HepG2 (cell line): Measurements from ENCODE around the gene SLC5A10. TPM values are rescaled to one million over a fixed set of nuclear protein-coding genes. Genes with fewer than 3 reads are reported as not detected.

Experiments used
- CEBPB ChIP-seq: IDR thresholded peaks from 2 replicates; pipeline ENCODE4 v1.6.1; 2011; ENCODE audit warnings: low read depth, low read length, improper control_type of control experiment, borderline replicate concordance
- ELF1 ChIP-seq: sonication (generic); formaldehyde crosslinking; IDR thresholded peaks from 2 replicates; pipeline ENCODE4 v1.4.0; 2020; ENCODE audit warnings: missing genetic modification reagents
- GFI1 ChIP-seq: sonication (generic); formaldehyde crosslinking; IDR thresholded peaks from 2 replicates; pipeline ENCODE4 v1.5.0; 2020; ENCODE audit warnings: missing genetic modification reagents, mild to moderate bottlenecking, borderline replicate concordance
- GTF2F1 ChIP-seq: fragments of 150-350 bp; IDR thresholded peaks from 2 replicates; pipeline ENCODE4 v1.6.1; 2014; ENCODE audit warnings: low read length
- HDAC1 ChIP-seq: sonication (generic); formaldehyde crosslinking; IDR thresholded peaks from 2 replicates; pipeline ENCODE4 v1.5.1; 2020; ENCODE audit warnings: mild to moderate bottlenecking, missing genetic modification reagents
- JDP2 ChIP-seq: sonication (generic); formaldehyde crosslinking; IDR thresholded peaks from 2 replicates; pipeline ENCODE4 v1.8.1; 2022; ENCODE audit warnings: missing genetic modification reagents, borderline replicate concordance
- MATR3 ChIP-seq: sonication (generic); formaldehyde crosslinking; IDR thresholded peaks from 2 replicates; pipeline ENCODE4 v1.4.0; 2020; ENCODE audit warnings: missing genetic modification reagents
- RCOR2 ChIP-seq: IDR thresholded peaks from 2 replicates; pipeline ENCODE4 v1.6.1; 2016; ENCODE audit warnings: missing biosample characterization, missing genetic modification reagents
- SATB2 ChIP-seq: sonication (generic); formaldehyde crosslinking; IDR thresholded peaks from 2 replicates; pipeline ENCODE4 v1.5.0; 2020; ENCODE audit warnings: missing genetic modification reagents
- SETDB1 ChIP-seq: sonication (generic); formaldehyde crosslinking; IDR thresholded peaks from 2 replicates; pipeline ENCODE4 v1.5.1; 2020; ENCODE audit warnings: missing genetic modification reagents, mild to moderate bottlenecking, borderline replicate concordance
- SMAD3 ChIP-seq: sonication (generic); formaldehyde crosslinking; IDR thresholded peaks from 2 replicates; pipeline ENCODE4 v1.4.0; 2020; ENCODE audit warnings: missing genetic modification reagents
- SRF ChIP-seq: IDR thresholded peaks from 2 replicates; pipeline ENCODE4 v1.6.1; 2011; ENCODE audit warnings: mild to moderate bottlenecking, low read depth, low read length, moderate library complexity
- TIGD3 ChIP-seq: sonication (generic); formaldehyde crosslinking; IDR thresholded peaks from 2 replicates; pipeline ENCODE4 v1.5.1; 2020; ENCODE audit warnings: mild to moderate bottlenecking, missing genetic modification reagents, borderline replicate concordance
- ZNF44 ChIP-seq: sonication (generic); formaldehyde crosslinking; IDR thresholded peaks from 2 replicates; pipeline ENCODE4 v1.5.1; 2020; ENCODE audit warnings: mild to moderate bottlenecking, missing genetic modification reagents
- ZNF687 ChIP-seq: sonication (generic); formaldehyde crosslinking; IDR thresholded peaks from 2 replicates; pipeline ENCODE4 v1.5.1; 2020; ENCODE audit warnings: mild to moderate bottlenecking, missing genetic modification reagents, moderate library complexity
- ZNF781 ChIP-seq: sonication (generic); formaldehyde crosslinking; IDR thresholded peaks from 2 replicates; pipeline ENCODE4 v1.5.1; 2020; ENCODE audit warnings: borderline replicate concordance, mild to moderate bottlenecking, missing genetic modification reagents; ENCODE audit errors: not compliant biosample characterization
- ZNF850 ChIP-seq: sonication (generic); formaldehyde crosslinking; conservative IDR thresholded peaks from 2 replicates; pipeline ENCODE4 v1.9.0; 2021; ENCODE audit warnings: mild to moderate bottlenecking, missing genetic modification reagents
- polyA plus RNA-seq, 8 experiments: library from polyadenylated mRNA; depleted of rRNA in 3 of 8; stranded (reverse) in 7 of 8; unstranded in 1 of 8; fragments of >200 nt; fragmentation: Illumina TruSeq in 4 of 8; extraction: Trizol in 4 of 8; gene quantifications; 2 replicates each; pipeline versions ENCODE4 v1.2.1 to v1.2.3, GENCODE V29; 2011 to 2016; ENCODE audit warnings: low read depth in 4 of 8, missing spikeins in 1 of 8, mixed read lengths in 1 of 8; ENCODE audit not compliant: insufficient read depth in 1 of 8
- total RNA-seq, 5 experiments: library from RNA; depleted of rRNA; stranded (reverse); fragments of >200 nt; fragmentation: Illumina TruSeq; extraction: Trizol; gene quantifications; 2 replicates each; pipeline ENCODE4 v1.2.3, GENCODE V29; 2016; ENCODE audit warnings: low read depth in 1 of 5
- TF ChIP-seq, protein P1 (sequence below): sonication (generic); formaldehyde crosslinking; IDR thresholded peaks from 2 replicates; pipeline ENCODE4 v1.4.0; 2020; ENCODE audit warnings: missing genetic modification reagents
- TF ChIP-seq, protein P2 (sequence below): sonication (generic); formaldehyde crosslinking; IDR thresholded peaks from 2 replicates; pipeline ENCODE4 v1.4.0; 2020; ENCODE audit warnings: mild to moderate bottlenecking, low read depth, missing genetic modification reagents

The SLC5A10 gene
- total and polyA plus RNA-seq, 2 of the 13 experiments (the other 11 are each of a cell fraction or from before 2014, with no cell fraction given): 0.05 TPM; not detected in 1

GRCh38 chr17:18925187-18925586, 26.8 kb upstream of the SLC5A10 start (continued):
- no peak for TF ChIP-seq SETDB1
- no peak for TF ChIP-seq MATR3 (CRISPR knock-in tag)
- TF ChIP-seq GFI1: no peak
- peak; percentile 54; the same call in 1 of the 2 replicates for TF ChIP-seq ELF1 (CRISPR knock-in tag)
- TF ChIP-seq, protein P1, sequence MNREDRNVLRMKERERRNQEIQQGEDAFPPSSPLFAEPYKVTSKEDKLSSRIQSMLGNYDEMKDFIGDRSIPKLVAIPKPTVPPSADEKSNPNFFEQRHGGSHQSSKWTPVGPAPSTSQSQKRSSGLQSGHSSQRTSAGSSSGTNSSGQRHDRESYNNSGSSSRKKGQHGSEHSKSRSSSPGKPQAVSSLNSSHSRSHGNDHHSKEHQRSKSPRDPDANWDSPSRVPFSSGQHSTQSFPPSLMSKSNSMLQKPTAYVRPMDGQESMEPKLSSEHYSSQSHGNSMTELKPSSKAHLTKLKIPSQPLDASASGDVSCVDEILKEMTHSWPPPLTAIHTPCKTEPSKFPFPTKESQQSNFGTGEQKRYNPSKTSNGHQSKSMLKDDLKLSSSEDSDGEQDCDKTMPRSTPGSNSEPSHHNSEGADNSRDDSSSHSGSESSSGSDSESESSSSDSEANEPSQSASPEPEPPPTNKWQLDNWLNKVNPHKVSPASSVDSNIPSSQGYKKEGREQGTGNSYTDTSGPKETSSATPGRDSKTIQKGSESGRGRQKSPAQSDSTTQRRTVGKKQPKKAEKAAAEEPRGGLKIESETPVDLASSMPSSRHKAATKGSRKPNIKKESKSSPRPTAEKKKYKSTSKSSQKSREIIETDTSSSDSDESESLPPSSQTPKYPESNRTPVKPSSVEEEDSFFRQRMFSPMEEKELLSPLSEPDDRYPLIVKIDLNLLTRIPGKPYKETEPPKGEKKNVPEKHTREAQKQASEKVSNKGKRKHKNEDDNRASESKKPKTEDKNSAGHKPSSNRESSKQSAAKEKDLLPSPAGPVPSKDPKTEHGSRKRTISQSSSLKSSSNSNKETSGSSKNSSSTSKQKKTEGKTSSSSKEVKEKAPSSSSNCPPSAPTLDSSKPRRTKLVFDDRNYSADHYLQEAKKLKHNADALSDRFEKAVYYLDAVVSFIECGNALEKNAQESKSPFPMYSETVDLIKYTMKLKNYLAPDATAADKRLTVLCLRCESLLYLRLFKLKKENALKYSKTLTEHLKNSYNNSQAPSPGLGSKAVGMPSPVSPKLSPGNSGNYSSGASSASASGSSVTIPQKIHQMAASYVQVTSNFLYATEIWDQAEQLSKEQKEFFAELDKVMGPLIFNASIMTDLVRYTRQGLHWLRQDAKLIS: no peak
- peak; percentile 85 for TF ChIP-seq CEBPB
- TF ChIP-seq SATB2 (CRISPR knock-in tag): no peak
- TF ChIP-seq, protein P2, sequence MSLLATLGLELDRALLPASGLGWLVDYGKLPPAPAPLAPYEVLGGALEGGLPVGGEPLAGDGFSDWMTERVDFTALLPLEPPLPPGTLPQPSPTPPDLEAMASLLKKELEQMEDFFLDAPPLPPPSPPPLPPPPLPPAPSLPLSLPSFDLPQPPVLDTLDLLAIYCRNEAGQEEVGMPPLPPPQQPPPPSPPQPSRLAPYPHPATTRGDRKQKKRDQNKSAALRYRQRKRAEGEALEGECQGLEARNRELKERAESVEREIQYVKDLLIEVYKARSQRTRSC (CRISPR knock-in tag): no peak
- TF ChIP-seq SMAD3: 0 out of 2 replicates have a peak, but pooled peaks have one; percentile 22
- TF ChIP-seq ZNF687 (CRISPR knock-in tag): no peak
- no peak for TF ChIP-seq ZNF44 (CRISPR knock-in tag)
- TF ChIP-seq TIGD3: no peak
- TF ChIP-seq RCOR2 (CRISPR knock-in tag): peak; percentile 67; the same call in 1 of the 2 replicates
- 0 out of 2 replicates have a peak, but pooled peaks have one; percentile 17 for TF ChIP-seq HDAC1 (CRISPR knock-in tag)
- no peak for TF ChIP-seq SRF
- no peak for TF ChIP-seq ZNF781 (CRISPR knock-in tag)
- no peak for TF ChIP-seq ZNF850 (CRISPR knock-in tag)
- no peak for TF ChIP-seq JDP2 (CRISPR knock-in tag)
- no peak for TF ChIP-seq GTF2F1
